A549 (cell line): ENCODE measurements around the gene ZIC2. TPM values are rescaled to one million over a fixed set of nuclear protein-coding genes. Genes with fewer than 3 reads are reported as not detected.

Source experiments
- ATAC-seq, 2 experiments: fragments of 200-7000 bp in 1 of 2; fragments of >200 bp in 1 of 2; cut with Nextera tagmentation in 1 of 2; cut with Tn5 transposase in 1 of 2; 3 replicates each; pipeline versions ENCODE4 v1.8.0 to v1.9.1; 2018 to 2020; ENCODE audit warnings: mild to moderate bottlenecking in 1 of 2, moderate library complexity in 1 of 2
- CTCF ChIA-PET: fragments of 300-600 bp; sonication (Branson Sonifier 250); formaldehyde crosslinking; extraction: SDS; loops from one replicate; lab custom pipeline; 2021; ENCODE audit warnings: antibody characterized with exemption, inconsistent platforms; lab: Yijun Ruan, JAX
- POLR2A ChIA-PET: fragments of 350-600 bp; formaldehyde crosslinking; extraction: SDS; loops from one replicate; lab custom pipeline; 2021; ENCODE audit warnings: antibody characterized with exemption, inconsistent platforms; lab: Yijun Ruan, JAX
- DNase-seq, 2 experiments: peaks; one replicate each; pipeline versions ENCODE4 v3.0.0 to v3.0.0-alpha.2; 2011 to 2016; ENCODE audit warnings: low read depth in 1 of 2, low spot score in 1 of 2
- FAIRE-seq: peaks from 2 replicates; lab custom pipeline; 2011; peaks lifted over from hg19 to GRCh38; lab: Jason Lieb, UNC
- H3K27ac ChIP-seq, 2 experiments: fragments of >200 bp; sonication (Bioruptor Twin); formaldehyde crosslinking; 3 replicates each; pipeline ENCODE4 v1.5.1; 2016 to 2017
- H3K4me1 ChIP-seq: fragments of >200 bp; sonication (Bioruptor Twin); formaldehyde crosslinking; 3 replicates; pipeline ENCODE4 v1.6.1; 2016
- H3K4me2 ChIP-seq: fragments of >200 bp; sonication (Bioruptor Twin); formaldehyde crosslinking; 3 replicates; pipeline ENCODE4 v1.6.1; 2016
- H3K4me3 ChIP-seq: fragments of >200 bp; sonication (Bioruptor Twin); formaldehyde crosslinking; 3 replicates; pipeline ENCODE4 v1.5.1; 2016
- H3K9me3 ChIP-seq: fragments of >200 bp; sonication (Bioruptor Twin); formaldehyde crosslinking; 3 replicates; pipeline ENCODE4 v1.6.1; 2016
- CBX2 ChIP-seq: fragments of 200-600 bp; sonication (generic); IDR thresholded peaks from 2 replicates; pipeline ENCODE4 v1.6.1; 2016; ENCODE audit warnings: low read depth, mild to moderate bottlenecking, borderline replicate concordance
- CBX8 ChIP-seq: fragments of 200-600 bp; sonication (generic); IDR thresholded peaks from 2 replicates; pipeline ENCODE4 v1.6.1; 2016
- CHD2 ChIP-seq: fragments of 150-350 bp; IDR thresholded peaks from 2 replicates; pipeline ENCODE4 v1.6.1; 2014; ENCODE audit warnings: low read length; ENCODE audit not compliant: partially characterized antibody
- EHMT2 ChIP-seq: fragments of 200-600 bp; sonication (generic); IDR thresholded peaks from 2 replicates; pipeline ENCODE4 v1.6.1; 2016; ENCODE audit warnings: antibody characterized with exemption, low read depth, mild to moderate bottlenecking, moderate library complexity
- FOSL2 ChIP-seq, 2 experiments: fragments of 450-650 bp in 1 of 2; fragments of >200 bp in 1 of 2; sonication (Bioruptor Twin) in 1 of 2; formaldehyde crosslinking; IDR thresholded peaks; 2 replicates each; pipeline versions ENCODE4 v1.5.0 to v1.6.1; 2016 to 2020; ENCODE audit warnings: mild to moderate bottlenecking in 1 of 2, moderate library complexity in 1 of 2
- FOXS1 ChIP-seq: fragments of 250-450 bp; sonication (Bioruptor Pico); IDR thresholded peaks from 2 replicates; pipeline ENCODE4 v1.5.0; 2020; ENCODE audit warnings: mild to moderate bottlenecking, moderate library complexity
- HDAC2 ChIP-seq: fragments of 200-600 bp; sonication (generic); IDR thresholded peaks from 2 replicates; pipeline ENCODE4 v1.6.1; 2016
- HEYL ChIP-seq: fragments of 250-450 bp; sonication (Bioruptor Pico); IDR thresholded peaks from 2 replicates; pipeline ENCODE4 v1.8.0; 2021; ENCODE audit warnings: mild to moderate bottlenecking, moderate library complexity
- HOXA7 ChIP-seq: fragments of 250-450 bp; sonication (Bioruptor Pico); IDR thresholded peaks from 2 replicates; pipeline ENCODE4 v1.5.0; 2020; ENCODE audit warnings: mild to moderate bottlenecking, moderate library complexity
- JUN ChIP-seq, 2 experiments: fragments of >200 bp; sonication (Bioruptor Twin); formaldehyde crosslinking; IDR thresholded peaks; 2 replicates in 1 of 2; 3 replicates in 1 of 2; pipeline ENCODE4 v1.6.1; 2016 to 2017
- KDM1A ChIP-seq: fragments of 200-600 bp; sonication (generic); IDR thresholded peaks from 2 replicates; pipeline ENCODE4 v1.6.1; 2016; ENCODE audit warnings: low read depth, mild to moderate bottlenecking
- KDM5A ChIP-seq: fragments of 200-600 bp; sonication (generic); IDR thresholded peaks from 2 replicates; pipeline ENCODE4 v1.6.1; 2016; ENCODE audit warnings: antibody characterized with exemption, mild to moderate bottlenecking
- MAZ ChIP-seq: fragments of 150-350 bp; IDR thresholded peaks from 2 replicates; pipeline ENCODE4 v1.6.1; 2014; ENCODE audit warnings: antibody characterized with exemption, low read depth, low read length, borderline replicate concordance
- PBX3 ChIP-seq: IDR thresholded peaks from 2 replicates; pipeline ENCODE4 v1.6.1; 2012
- PHF8 ChIP-seq: fragments of 200-600 bp; sonication (generic); IDR thresholded peaks from 2 replicates; pipeline ENCODE4 v1.6.1; 2016; ENCODE audit warnings: low read depth, mild to moderate bottlenecking, antibody characterized with exemption, moderate library complexity, borderline replicate concordance
- POLR2A ChIP-seq: IDR thresholded peaks from 2 replicates; pipeline ENCODE4 v1.6.1; 2012; ENCODE audit warnings: mild to moderate bottlenecking, low read length
- RFX5 ChIP-seq: fragments of 450-650 bp; IDR thresholded peaks from 2 replicates; pipeline ENCODE4 v1.7.1; 2014; ENCODE audit warnings: antibody characterized with exemption, mild to moderate bottlenecking, moderate library complexity
- RNF2 ChIP-seq: fragments of 200-600 bp; sonication (generic); IDR thresholded peaks from 2 replicates; pipeline ENCODE4 v1.6.1; 2016; ENCODE audit warnings: low read depth, mild to moderate bottlenecking, antibody characterized with exemption, moderate library complexity, borderline replicate concordance
- SREBF2 ChIP-seq: fragments of 450-650 bp; IDR thresholded peaks from 2 replicates; pipeline ENCODE4 v1.6.1; 2014; ENCODE audit warnings: mild to moderate bottlenecking, moderate library complexity
- TFCP2L1 ChIP-seq: fragments of 250-450 bp; sonication (Bioruptor Pico); IDR thresholded peaks from 2 replicates; pipeline ENCODE4 v1.5.0; 2021; ENCODE audit warnings: mild to moderate bottlenecking
- ZC3H11A ChIP-seq: fragments of 450-650 bp; IDR thresholded peaks from 2 replicates; pipeline ENCODE4 v1.6.1; 2014; ENCODE audit warnings: antibody characterized with exemption, mild to moderate bottlenecking
- WGBS: methylation state at CpG from one replicate; pipeline ENCODE4 v1.1.6; 2017; ENCODE audit errors: missing lambda C conversion rate; 5-methylcytosine and 5-hydroxymethylcytosine counted together
- polyA plus RNA-seq, 4 experiments: library from polyadenylated mRNA; depleted of rRNA in 3 of 4; stranded (reverse); fragments of >200 nt; fragmentation: RNase III in 1 of 4; extraction: RNeasy Plus Mini Kit Qiagen cat#74134 plus additional on column Dnase treatment in 1 of 4; gene quantifications; 2 replicates in 3 of 4; 3 replicates in 1 of 4; pipeline ENCODE4 v1.2.3, GENCODE V29; 2011 to 2017
- TF ChIP-seq, protein P1 (sequence below): IDR thresholded peaks from 2 replicates; pipeline ENCODE4 v1.6.1; 2012
- TF ChIP-seq, protein P2 (sequence below): fragments of 250-450 bp; sonication (Bioruptor Pico); IDR thresholded peaks from 2 replicates; pipeline ENCODE4 v1.5.0; 2021; ENCODE audit warnings: mild to moderate bottlenecking, moderate library complexity, borderline replicate concordance
- TF ChIP-seq, protein P3 (sequence below): fragments of 250-450 bp; sonication (Bioruptor Pico); IDR thresholded peaks from 2 replicates; pipeline ENCODE4 v1.5.0; 2020; ENCODE audit warnings: low read depth, mild to moderate bottlenecking, moderate library complexity

ZIC2 gene
- polyA plus RNA-seq, 2 of the 4 experiments (the other 2 are of a cell fraction): 2.1 to 10.3 TPM

DNA sequence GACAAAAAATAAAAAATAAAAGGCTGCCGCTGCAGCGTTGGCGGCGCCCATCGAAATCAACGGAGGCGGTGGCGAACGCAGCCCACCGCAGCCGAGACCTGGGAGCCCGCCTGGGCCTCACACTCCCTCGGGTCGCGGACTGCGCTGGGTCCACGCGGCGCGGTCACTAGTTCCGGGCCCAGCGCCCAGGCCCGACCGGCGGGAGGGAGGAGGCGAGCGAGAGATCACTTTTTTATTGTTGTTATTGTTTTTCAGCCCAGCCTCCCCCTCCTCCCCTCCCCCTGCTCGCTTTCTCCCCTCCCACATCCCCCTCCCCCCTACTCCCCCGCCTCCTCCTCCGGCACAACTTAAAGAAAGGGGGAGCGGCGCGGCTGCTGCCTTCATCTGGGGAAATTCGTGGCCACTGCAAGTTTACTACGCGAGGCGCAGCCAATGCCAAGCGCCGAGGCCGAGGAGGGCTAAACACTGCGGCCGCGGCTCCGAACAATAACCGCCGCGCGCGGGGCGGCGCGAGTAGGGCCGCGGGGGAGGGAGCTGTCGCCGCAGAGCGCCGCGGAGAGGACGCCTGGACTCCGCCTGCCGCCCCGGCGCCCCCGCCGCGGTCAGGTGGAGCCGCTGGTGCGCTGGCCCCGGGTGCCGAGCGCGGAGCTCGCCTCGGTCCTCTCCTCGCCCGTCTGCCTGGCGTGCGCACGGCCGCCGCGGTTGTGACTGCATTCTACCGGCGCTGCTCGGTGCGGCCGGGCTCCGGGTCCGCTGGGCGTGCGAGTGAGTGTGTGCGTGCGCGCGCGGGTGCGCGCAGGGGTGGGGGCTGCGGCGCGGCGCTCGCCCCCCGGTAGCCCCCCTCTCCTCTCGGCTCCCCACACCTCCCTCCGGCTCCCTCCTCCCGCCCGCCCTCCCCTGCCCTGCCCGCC is 505 bp upstream of the ZIC2 start:
- peaks cover 7% of the 10 kb centered on the region; the same call in 2 of the 3 replicates for H3K4me1 ChIP-seq
- no peak for FAIRE-seq
- POLR2A ChIA-PET: interaction anchor here (0.5 to 4.6 kb wide), 13 partner anchors 10 to 694 kb away, joined by 3 to 79 read pairs (median 5); partner anchors contain the start of genes PCCA, TMTC4 and ZIC5
- H3K4me3 ChIP-seq: peak overlapping the region; percentile 92
- peak; percentile 32 to 61 for ATAC-seq
- peak in 1 of 2 experiments; percentile 66; a peak in 3 of 5 replicates for TF ChIP-seq JUN (IDR thresholded peaks at IDR 0.05)
- no peak for TF ChIP-seq PBX3
- TF ChIP-seq RFX5: no peak
- no peak for TF ChIP-seq RNF2
- TF ChIP-seq PHF8: peak; percentile 19; the same call in 1 of the 2 replicates
- TF ChIP-seq POLR2A: peak; percentile 51
- TF ChIP-seq ZC3H11A: no peak
- TF ChIP-seq, all 56 proteins: peak for 3
- WGBS: under 1% methylated on average over 31 of the region's 110 CpGs
- Histone ChIP-seq H3K4me2 (peak overlapping the region; percentile 92), H3K27ac (peak overlapping the region; percentile 84 to 97), H3K9me3 (no peaks in the 10 kb centered on the region)
- CTCF ChIA-PET: interaction anchor here (1.1 to 2.0 kb wide), 6 partner anchors 11 to 534 kb away, joined by 3 to 9 read pairs (median 4); no protein-coding TSS in a partner anchor
- peak in 1 of 2 experiments; percentile 87 for DNase-seq

GRCh38 chr13:99982036-99982730 is 599 bp downstream of the ZIC2 start:
- FAIRE-seq (no peak), ATAC-seq (peak; percentile 7 to 8), DNase-seq (peak in 1 of 2 experiments; percentile 51)
- TF ChIP-seq, protein P1, sequence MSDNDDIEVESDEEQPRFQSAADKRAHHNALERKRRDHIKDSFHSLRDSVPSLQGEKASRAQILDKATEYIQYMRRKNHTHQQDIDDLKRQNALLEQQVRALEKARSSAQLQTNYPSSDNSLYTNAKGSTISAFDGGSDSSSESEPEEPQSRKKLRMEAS: peak; percentile 14; the same call in 1 of the 2 replicates
- TF ChIP-seq FOXS1 (no peak), SREBF2 (no peak)
- peak overlapping the region; percentile 92 for H3K4me2 ChIP-seq
- ChIA-PET CTCF (interaction anchor here (1.1 to 2.0 kb wide), 7 partner anchors 9 to 533 kb away, joined by 3 to 9 read pairs (median 4); no protein-coding TSS in a partner anchor), POLR2A (interaction anchor here (0.6 to 4.6 kb wide), 8 partner anchors 10 to 692 kb away, joined by 3 to 79 read pairs (median 8); partner anchors contain the start of genes PCCA, TMTC4 and ZIC5)
- peaks cover 7% of the 10 kb centered on the region; the same call in 2 of the 3 replicates for H3K4me1 ChIP-seq
- WGBS: no CpG with 5 or more reads among the region's 98 CpGs
- peak overlapping the region; percentile 92 for H3K4me3 ChIP-seq
- no peaks in the 10 kb centered on the region for H3K9me3 ChIP-seq
- H3K27ac ChIP-seq: peak overlapping the region; percentile 84 to 97

DNA sequence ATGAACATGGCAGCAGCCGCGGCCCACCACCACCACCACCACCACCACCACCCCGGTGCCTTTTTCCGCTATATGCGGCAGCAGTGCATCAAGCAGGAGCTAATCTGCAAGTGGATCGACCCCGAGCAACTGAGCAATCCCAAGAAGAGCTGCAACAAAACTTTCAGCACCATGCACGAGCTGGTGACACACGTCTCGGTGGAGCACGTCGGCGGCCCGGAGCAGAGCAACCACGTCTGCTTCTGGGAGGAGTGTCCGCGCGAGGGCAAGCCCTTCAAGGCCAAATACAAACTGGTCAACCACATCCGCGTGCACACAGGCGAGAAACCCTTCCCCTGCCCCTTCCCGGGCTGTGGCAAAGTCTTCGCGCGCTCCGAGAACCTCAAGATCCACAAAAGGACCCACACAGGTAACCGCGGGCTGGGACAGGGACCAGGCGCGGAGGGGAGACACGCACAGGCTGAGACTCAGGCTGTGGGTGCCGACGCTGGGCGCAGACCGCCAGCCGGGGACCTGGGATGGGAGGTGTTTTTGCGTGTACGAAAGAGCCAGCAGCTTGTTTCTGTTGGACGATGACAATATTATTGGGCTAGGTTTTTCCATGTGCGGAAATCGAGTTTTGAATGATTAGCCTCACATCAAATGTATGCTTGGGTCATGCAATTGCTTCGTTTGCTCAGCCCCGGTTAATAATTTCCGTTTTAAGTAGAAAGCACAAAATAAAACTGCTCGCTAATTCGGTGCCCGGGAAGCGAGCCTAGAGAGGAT is 1.3 kb downstream of the ZIC2 start:
- H3K4me3 ChIP-seq: peak overlapping the region; percentile 92
- peak in 1 of 2 experiments; percentile 1; a peak in 1 of 6 replicates for ATAC-seq
- H3K9me3 ChIP-seq: no peaks in the 10 kb centered on the region
- POLR2A ChIA-PET: interaction anchor here (0.7 to 4.6 kb wide), 3 partner anchors 12 to 382 kb away, joined by 4 to 79 read pairs (median 8); partner anchors contain the start of gene ZIC5
- H3K27ac ChIP-seq: peak overlapping the region; percentile 84 to 97
- no peak for DNase-seq
- H3K4me2 ChIP-seq: peak overlapping the region; percentile 92
- FAIRE-seq: no peak
- CTCF ChIA-PET: interaction anchor here (0.9 to 2.0 kb wide), 5 partner anchors 8 to 532 kb away, joined by 3 to 9 read pairs (median 4); no protein-coding TSS in a partner anchor
- H3K4me1 ChIP-seq: peaks cover 7% of the 10 kb centered on the region; the same call in 2 of the 3 replicates
- WGBS: 3% methylated on average over 22 of the region's 48 CpGs
- TF ChIP-seq CBX2 (no peak), CHD2 (no peak), HOXA7 (no peak), KDM1A (no peak), KDM5A (no peak), EHMT2 (no peak), MAZ (no peak), FOSL2 (IDR thresholded peaks at IDR 0.05) (no peak), FOSL2 (CRISPR knock-in tag; IDR thresholded peaks at IDR 0.05) (no peak), CBX8 (no peak), HEYL (CRISPR knock-in tag) (no peak), HDAC2 (no peak), TFCP2L1 (CRISPR knock-in tag) (no peak)
- TF ChIP-seq, protein P2, sequence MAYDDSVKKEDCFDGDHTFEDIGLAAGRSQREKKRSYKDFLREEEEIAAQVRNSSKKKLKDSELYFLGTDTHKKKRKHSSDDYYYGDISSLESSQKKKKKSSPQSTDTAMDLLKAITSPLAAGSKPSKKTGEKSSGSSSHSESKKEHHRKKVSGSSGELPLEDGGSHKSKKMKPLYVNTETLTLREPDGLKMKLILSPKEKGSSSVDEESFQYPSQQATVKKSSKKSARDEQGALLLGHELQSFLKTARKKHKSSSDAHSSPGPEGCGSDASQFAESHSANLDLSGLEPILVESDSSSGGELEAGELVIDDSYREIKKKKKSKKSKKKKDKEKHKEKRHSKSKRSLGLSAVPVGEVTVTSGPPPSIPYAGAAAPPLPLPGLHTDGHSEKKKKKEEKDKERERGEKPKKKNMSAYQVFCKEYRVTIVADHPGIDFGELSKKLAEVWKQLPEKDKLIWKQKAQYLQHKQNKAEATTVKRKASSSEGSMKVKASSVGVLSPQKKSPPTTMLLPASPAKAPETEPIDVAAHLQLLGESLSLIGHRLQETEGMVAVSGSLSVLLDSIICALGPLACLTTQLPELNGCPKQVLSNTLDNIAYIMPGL (CRISPR knock-in tag): no peak
- TF ChIP-seq, protein P1: no peak
- TF ChIP-seq, protein P3, sequence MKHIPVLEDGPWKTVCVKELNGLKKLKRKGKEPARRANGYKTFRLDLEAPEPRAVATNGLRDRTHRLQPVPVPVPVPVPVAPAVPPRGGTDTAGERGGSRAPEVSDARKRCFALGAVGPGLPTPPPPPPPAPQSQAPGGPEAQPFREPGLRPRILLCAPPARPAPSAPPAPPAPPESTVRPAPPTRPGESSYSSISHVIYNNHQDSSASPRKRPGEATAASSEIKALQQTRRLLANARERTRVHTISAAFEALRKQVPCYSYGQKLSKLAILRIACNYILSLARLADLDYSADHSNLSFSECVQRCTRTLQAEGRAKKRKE (CRISPR knock-in tag): no peak
